Peyer's patch (tissue), 4 donors: Measurements from ENCODE around the gene TERT. TPM values are rescaled to one million over a fixed set of nuclear protein-coding genes. Genes with fewer than 3 reads are reported as not detected.
"Not testable (repeated sequence)": the region's sequence is repeated elsewhere in the genome, so short reads cannot be mapped to it uniquely, and the experiment has no call there.

Experiments
- DNase-seq, 3 donors: peaks; one replicate each; pipeline ENCODE4 v3.0.0-alpha.2; 2017 to 2019
- H3K27ac ChIP-seq, 4 donors: fragments of 200-600 bp; sonication (generic); one replicate each; pipeline ENCODE4 v1.5.1; 2016 to 2019
- H3K27me3 ChIP-seq, 2 donors: fragments of 200-600 bp; sonication (generic); one replicate each; pipeline ENCODE4 v1.5.1; 2019
- H3K36me3 ChIP-seq, 3 donors: fragments of 200-600 bp; sonication (generic); one replicate each; pipeline ENCODE4 v1.5.1; 2016 to 2019
- H3K4me1 ChIP-seq, 4 donors: fragments of 200-600 bp; sonication (generic); one replicate each; pipeline ENCODE4 v1.5.1; 2016 to 2019
- H3K4me3 ChIP-seq, 4 donors: fragments of 200-600 bp; sonication (generic); 1 replicate in 3 of 4; 2 replicates in 1 of 4; pipeline ENCODE4 v1.5.1; 2016 to 2019; ENCODE audit warnings: mild to moderate bottlenecking in 1 of 4
- H3K9me3 ChIP-seq, 4 donors: fragments of 200-600 bp; sonication (generic); one replicate each; pipeline ENCODE4 v1.5.1; 2016 to 2019; ENCODE audit warnings: mild to moderate bottlenecking in 1 of 4
- CTCF ChIP-seq, 6 experiments: fragments of 450-650 bp in 4 of 6; fragments of 200-600 bp in 2 of 6; sonication (generic) in 1 of 6; IDR thresholded peaks; one replicate each; pipeline ENCODE4 v1.5.1; 2017 to 2019; ENCODE audit warnings: antibody characterized with exemption in 6 of 6, mild to moderate bottlenecking in 3 of 6, moderate library complexity in 1 of 6
- POLR2A ChIP-seq, 2 donors: fragments of 450-650 bp; IDR thresholded peaks; one replicate each; pipeline ENCODE4 v1.5.1; 2017; ENCODE audit warnings: antibody characterized with exemption in 2 of 2, mild to moderate bottlenecking in 2 of 2, moderate library complexity in 2 of 2
- total RNA-seq, 4 donors: library from RNA; depleted of rRNA; stranded (reverse); fragments of >200 nt; gene quantifications; one replicate each; pipeline ENCODE4 v1.1.0, GENCODE V29; 2016

The TERT gene
- total RNA-seq, 4 donors from 2014 or later: 0.70 to 6.6 (median 1.6) TPM

- no peak for DNase-seq
- Histone ChIP-seq H3K9me3 (no peaks in the 10 kb centered on the region), H3K36me3 (no peaks in the 10 kb centered on the region), H3K4me3 (no peak overlapping the region), H3K27me3 (no peaks in the 10 kb centered on the region), H3K27ac (no peak overlapping the region), H3K4me1 (no peaks in the 10 kb centered on the region)
- no peak for TF ChIP-seq POLR2A (IDR thresholded peaks at IDR 0.05)
- no peak for TF ChIP-seq CTCF (IDR thresholded peaks at IDR 0.05)
These were observed 16.0 kb downstream of the TERT start for GRCh38 chr5:1278656-1279442.

DNA sequence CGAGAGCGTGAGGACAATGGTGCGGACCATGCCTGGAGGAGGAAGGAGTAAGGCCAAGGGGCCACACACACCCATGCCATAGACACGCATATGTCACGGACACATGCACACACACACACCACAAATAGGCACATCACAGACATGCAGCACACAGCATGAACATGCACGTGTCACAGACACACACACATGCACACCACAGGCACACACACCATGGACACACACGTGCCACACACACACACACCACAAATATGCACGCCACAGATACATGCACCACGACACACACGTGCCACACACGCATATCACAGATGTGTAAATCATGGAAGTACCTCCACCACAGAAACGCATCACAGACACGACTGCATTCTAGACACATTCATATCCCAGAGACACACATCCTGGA lies 16.7 kb downstream of the TERT start:
- TF ChIP-seq POLR2A (IDR thresholded peaks at IDR 0.05): no peak
- no peak for TF ChIP-seq CTCF (IDR thresholded peaks at IDR 0.05)
- DNase-seq: no peak
- Histone ChIP-seq H3K36me3 (no peaks in the 10 kb centered on the region), H3K4me3 (no peak overlapping the region), H3K9me3 (no peaks in the 10 kb centered on the region), H3K27ac (no peak overlapping the region), H3K4me1 (no peaks in the 10 kb centered on the region), H3K27me3 (no peaks in the 10 kb centered on the region)

GRCh38 chr5:1277781-1278180 lies 17.1 kb downstream of the TERT start:
- DNase-seq: no peak
- Histone ChIP-seq H3K4me1 (no peaks in the 10 kb centered on the region), H3K27ac (no peak overlapping the region), H3K9me3 (no peaks in the 10 kb centered on the region), H3K36me3 (no peaks in the 10 kb centered on the region), H3K27me3 (no peaks in the 10 kb centered on the region), H3K4me3 (no peak overlapping the region)
- TF ChIP-seq POLR2A (IDR thresholded peaks at IDR 0.05): no peak
- TF ChIP-seq CTCF (IDR thresholded peaks at IDR 0.05): no peak

- Histone ChIP-seq H3K27ac (no peak overlapping the region), H3K27me3 (no peaks in the 10 kb centered on the region), H3K4me3 (no peak overlapping the region), H3K4me1 (no peaks in the 10 kb centered on the region), H3K36me3 (no peaks in the 10 kb centered on the region), H3K9me3 (no peaks in the 10 kb centered on the region)
- DNase-seq: no peak
- TF ChIP-seq CTCF (IDR thresholded peaks at IDR 0.05) (no peak), POLR2A (IDR thresholded peaks at IDR 0.05) (no peak)
These were observed 17.5 kb downstream of the TERT start for GRCh38 chr5:1277331-1277730.

DNA sequence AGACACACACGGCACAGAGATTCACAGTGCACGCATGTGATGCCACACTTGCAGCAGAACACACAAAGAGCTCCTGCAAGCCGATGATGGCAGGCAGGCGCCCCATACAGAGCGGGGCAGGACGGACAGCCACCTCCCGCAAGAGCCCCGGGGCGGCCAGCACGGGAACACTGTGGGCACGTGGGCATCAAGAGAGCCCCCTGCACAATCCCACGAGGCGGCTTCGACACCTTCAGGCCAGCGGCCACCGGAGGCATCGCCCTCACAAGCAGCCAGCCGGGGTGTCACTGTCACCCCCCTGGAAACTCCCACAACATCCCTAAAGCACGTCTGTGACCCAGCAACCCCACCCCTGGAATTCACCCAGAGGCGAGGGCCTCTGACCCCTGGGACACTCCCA lies 17.9 kb downstream of the TERT start:
- H3K9me3 ChIP-seq: no peaks in the 10 kb centered on the region
- no peak overlapping the region for H3K4me3 ChIP-seq
- no peaks in the 10 kb centered on the region for H3K27me3 ChIP-seq
- H3K27ac ChIP-seq: no peak overlapping the region
- DNase-seq: no peak
- H3K36me3 ChIP-seq: no peaks in the 10 kb centered on the region
- no peak for TF ChIP-seq POLR2A (IDR thresholded peaks at IDR 0.05)
- TF ChIP-seq CTCF (IDR thresholded peaks at IDR 0.05): no peak
- H3K4me1 ChIP-seq: no peaks in the 10 kb centered on the region

DNA sequence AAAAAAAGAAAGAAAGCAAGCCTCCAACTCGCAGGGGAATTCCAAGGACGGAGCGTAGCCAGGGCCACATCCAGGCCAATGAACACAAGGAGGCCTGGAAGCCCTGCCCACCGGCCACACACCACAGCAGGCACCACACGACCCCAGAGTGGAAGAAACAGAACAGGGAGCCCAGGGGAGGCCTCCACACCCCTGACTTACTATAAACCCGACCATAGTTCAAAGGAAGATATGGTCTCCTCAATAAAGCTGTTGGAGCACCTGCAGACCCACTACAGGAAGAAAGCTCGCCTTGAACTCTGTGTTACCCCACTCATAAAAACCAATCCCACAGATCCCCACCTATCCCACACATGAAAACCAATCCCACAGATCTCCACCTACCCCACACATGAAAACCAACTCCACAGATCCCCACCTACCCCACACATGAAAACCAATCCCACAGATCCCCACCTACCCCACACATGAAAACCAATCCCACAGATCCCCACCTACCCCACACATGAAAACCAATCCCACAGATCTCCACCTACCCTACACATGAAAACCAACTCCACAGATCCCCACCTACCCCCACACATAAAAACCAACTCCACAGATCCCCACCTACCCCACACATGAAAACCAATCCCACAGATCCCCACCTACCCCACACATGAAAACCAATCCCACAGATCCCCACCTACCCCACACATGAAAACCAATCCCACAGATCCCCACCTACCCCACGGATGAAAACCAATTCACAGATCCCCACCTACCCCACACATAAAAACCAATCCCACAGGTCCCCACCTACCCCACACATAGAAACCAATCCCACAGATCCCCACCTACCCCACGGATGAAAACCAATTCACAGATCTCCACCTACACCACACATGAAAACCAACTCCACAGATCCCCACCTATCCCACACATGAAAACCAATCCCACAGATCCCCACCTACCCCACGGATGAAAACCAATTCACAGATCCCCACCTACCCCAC lies 19.2 kb downstream of the TERT start:
- H3K4me1 ChIP-seq, DNase-seq, H3K27ac ChIP-seq, H3K36me3 ChIP-seq, H3K4me3 ChIP-seq, H3K9me3 ChIP-seq, H3K27me3 ChIP-seq: not testable (repeated sequence)
